Chondrocyte (in vitro differentiated cells): Measurements from ENCODE around the gene RNF169. TPM values are rescaled to one million over a fixed set of nuclear protein-coding genes. Genes with fewer than 3 reads are reported as not detected.
"Not testable (repeated sequence)": the region's sequence is repeated elsewhere in the genome, so short reads cannot be mapped to it uniquely, and the experiment has no call there.

Experiments used
- DNase-seq: peaks from one replicate; pipeline ENCODE4 v3.0.0; 2021; ENCODE audit warnings: mixed read lengths, low spot score
- H3K27ac Mint-ChIP-seq: one replicate; pipeline ENCODE4 v1.8.0; 2021; ENCODE audit warnings: mild to moderate bottlenecking, moderate library complexity, mixed read lengths; ENCODE audit not compliant: unreplicated experiment
- H3K27me3 Mint-ChIP-seq: 2 replicates; pipeline ENCODE4 v1.8.0; 2021; ENCODE audit warnings: low read depth, mixed read lengths
- H3K36me3 Mint-ChIP-seq: 2 replicates; pipeline ENCODE4 v1.8.0; 2021; ENCODE audit warnings: low read depth, mixed read lengths
- H3K4me1 Mint-ChIP-seq: 2 replicates; pipeline ENCODE4 v1.8.0; 2021; ENCODE audit warnings: low read depth, mild to moderate bottlenecking, mixed read lengths
- H3K4me3 Mint-ChIP-seq: one replicate; pipeline ENCODE4 v1.8.0; 2021; ENCODE audit warnings: mild to moderate bottlenecking, moderate library complexity, mixed read lengths; ENCODE audit not compliant: unreplicated experiment
- H3K9me3 Mint-ChIP-seq: 2 replicates; pipeline ENCODE4 v1.8.0; 2021; ENCODE audit warnings: low read depth, mixed read lengths
- CTCF ChIP-seq: fragments of 200-600 bp; sonication (generic); IDR thresholded peaks from 2 replicates; pipeline ENCODE4 v1.5.0; 2021; ENCODE audit warnings: antibody characterized with exemption, mild to moderate bottlenecking, moderate library complexity
- total RNA-seq: library from RNA; stranded (reverse); gene quantifications from 3 replicates; pipeline ENCODE4 v1.2.1, GENCODE V29; 2021

Gene RNF169
- total RNA-seq, 1 donor from 2014 or later: 13.1 TPM

GRCh38 chr11:74755395-74755995 is 6.8 kb downstream of the RNF169 start:
- no peak for DNase-seq
- TF ChIP-seq CTCF: no peak
- no peak overlapping the region for H3K4me3 Mint-ChIP-seq
- peaks cover 38% of the 10 kb centered on the region for H3K4me1 Mint-ChIP-seq
- H3K36me3 Mint-ChIP-seq: no peaks in the 10 kb centered on the region
- H3K9me3 Mint-ChIP-seq: no peaks in the 10 kb centered on the region
- no peaks in the 10 kb centered on the region for H3K27me3 Mint-ChIP-seq
- H3K27ac Mint-ChIP-seq: peak overlapping the region; percentile 91

- H3K4me1 Mint-ChIP-seq: peaks cover 33% of the 10 kb centered on the region
- no peak for DNase-seq
- no peak overlapping the region for H3K4me3 Mint-ChIP-seq
- no peak for TF ChIP-seq CTCF
- no peaks in the 10 kb centered on the region for H3K36me3 Mint-ChIP-seq
- H3K27me3 Mint-ChIP-seq: no peaks in the 10 kb centered on the region
- no peaks in the 10 kb centered on the region for H3K9me3 Mint-ChIP-seq
- no peak overlapping the region for H3K27ac Mint-ChIP-seq
Measured at GRCh38 chr11:74756571-74756970, 7.9 kb downstream of the RNF169 start.

GRCh38 chr11:74766905-74767304 is 18.3 kb downstream of the RNF169 start:
- Mint-ChIP-seq H3K4me3 (no peak overlapping the region), H3K27ac (no peak overlapping the region), H3K4me1 (no peaks in the 10 kb centered on the region), H3K27me3 (no peaks in the 10 kb centered on the region), H3K36me3 (peaks cover 4% of the 10 kb centered on the region), H3K9me3 (no peaks in the 10 kb centered on the region)
- DNase-seq: no peak
- TF ChIP-seq CTCF: no peak

- DNase-seq, H3K27me3 Mint-ChIP-seq, H3K4me1 Mint-ChIP-seq, H3K9me3 Mint-ChIP-seq, H3K4me3 Mint-ChIP-seq, H3K27ac Mint-ChIP-seq, H3K36me3 Mint-ChIP-seq: not testable (repeated sequence)
Measured at GRCh38 chr11:74768172-74768651, 19.6 kb downstream of the RNF169 start.

GRCh38 chr11:74769055-74769707 is 20.5 kb downstream of the RNF169 start:
- H3K27ac Mint-ChIP-seq: no peak overlapping the region
- H3K4me3 Mint-ChIP-seq: no peak overlapping the region
- peaks cover 10% of the 10 kb centered on the region for H3K4me1 Mint-ChIP-seq
- no peak for DNase-seq
- no peak for TF ChIP-seq CTCF
- no peaks in the 10 kb centered on the region for H3K36me3 Mint-ChIP-seq
- no peaks in the 10 kb centered on the region for H3K27me3 Mint-ChIP-seq
- no peaks in the 10 kb centered on the region for H3K9me3 Mint-ChIP-seq

- no peaks in the 10 kb centered on the region for H3K36me3 Mint-ChIP-seq
- no peak overlapping the region for H3K27ac Mint-ChIP-seq
- TF ChIP-seq CTCF: no peak
- peaks cover 22% of the 10 kb centered on the region for H3K4me1 Mint-ChIP-seq
- H3K4me3 Mint-ChIP-seq: no peak overlapping the region
- no peaks in the 10 kb centered on the region for H3K27me3 Mint-ChIP-seq
- no peaks in the 10 kb centered on the region for H3K9me3 Mint-ChIP-seq
- no peak for DNase-seq
Measured at GRCh38 chr11:74770456-74770855, 21.8 kb downstream of the RNF169 start.
